HEK293 (cell line): Measurements from ENCODE around the gene EMC6.

Experiments used
- CTCF ChIA-PET: fragments of 350-600 bp; formaldehyde crosslinking; extraction: SDS; loops from one replicate; lab custom pipeline; 2021; ENCODE audit warnings: antibody characterized with exemption; lab: Yijun Ruan, JAX
- POLR2A ChIA-PET: fragments of 300-600 bp; formaldehyde crosslinking; extraction: SDS; loops from one replicate; lab custom pipeline; 2020; ENCODE audit warnings: antibody characterized with exemption, inconsistent platforms; lab: Yijun Ruan, JAX
- H3K27ac ChIP-seq: fragments of 200-500 bp; sonication (Bioruptor generic); 2 replicates; pipeline ENCODE4 v1.5.1; 2014; ENCODE audit warnings: low read depth, low read length, control low read depth, inconsistent platforms; ENCODE audit errors: extremely low read depth
- H3K36me3 ChIP-seq, 2 experiments: fragments of 200-500 bp in 1 of 2; sonication (Bioruptor generic) in 1 of 2; 1 replicate in 1 of 2; 2 replicates in 1 of 2; pipeline ENCODE4 v1.5.1; 2014 to 2017; ENCODE audit warnings: inconsistent platforms in 2 of 2, low read length in 2 of 2; ENCODE audit not compliant: control insufficient read depth in 2 of 2, insufficient read depth in 1 of 2
- H3K4me1 ChIP-seq: fragments of 200-500 bp; sonication (Bioruptor generic); 2 replicates; pipeline ENCODE4 v1.5.1; 2014; ENCODE audit warnings: mild to moderate bottlenecking, low read length, inconsistent platforms; ENCODE audit not compliant: control insufficient read depth, insufficient read depth
- H3K4me3 ChIP-seq: 2 replicates; pipeline ENCODE4 v1.5.1; 2011; ENCODE audit warnings: low read depth, mild to moderate bottlenecking, control low read depth, low read length, moderate library complexity
- H3K9me3 ChIP-seq: fragments of 200-500 bp; sonication (Bioruptor generic); 2 replicates; pipeline ENCODE4 v1.5.1; 2014; ENCODE audit warnings: low read depth, low read length, inconsistent platforms; ENCODE audit not compliant: control insufficient read depth, insufficient read depth
- CTCF ChIP-seq: fragments of 450-650 bp; formaldehyde crosslinking; IDR thresholded peaks from 2 replicates; pipeline ENCODE4 v1.5.1; 2016; ENCODE audit warnings: missing biosample characterization, missing genetic modification characterization
- MEIS1 ChIP-seq: sonication (generic); formaldehyde crosslinking; IDR thresholded peaks from 2 replicates; pipeline ENCODE4 v1.8.1; 2022; ENCODE audit warnings: missing genetic modification reagents, mild to moderate bottlenecking, borderline replicate concordance
- PBX3 ChIP-seq: sonication (generic); formaldehyde crosslinking; IDR thresholded peaks from 2 replicates; pipeline ENCODE4 v1.8.1; 2022; ENCODE audit warnings: mild to moderate bottlenecking, moderate library complexity, missing genetic modification reagents
- RBAK ChIP-seq: fragments of 450-650 bp; formaldehyde crosslinking; IDR thresholded peaks from 2 replicates; pipeline ENCODE4 v1.5.1; 2016; ENCODE audit warnings: missing biosample characterization, missing genetic modification characterization
- SCRT1 ChIP-seq: fragments of 450-650 bp; formaldehyde crosslinking; IDR thresholded peaks from 2 replicates; pipeline ENCODE4 v1.5.1; 2016; ENCODE audit warnings: missing biosample characterization, missing genetic modification characterization, borderline replicate concordance
- SCRT2 ChIP-seq: fragments of 450-650 bp; formaldehyde crosslinking; IDR thresholded peaks from 2 replicates; pipeline ENCODE4 v1.5.1; 2016; ENCODE audit warnings: missing biosample characterization, missing genetic modification characterization
- TCF7L2 ChIP-seq: IDR thresholded peaks from 2 replicates; pipeline ENCODE4 v1.6.1; 2011; ENCODE audit warnings: low read depth, mild to moderate bottlenecking, inconsistent platforms, low read length, moderate library complexity, borderline replicate concordance
- ZBTB10 ChIP-seq: fragments of 450-650 bp; formaldehyde crosslinking; IDR thresholded peaks from 2 replicates; pipeline ENCODE4 v1.5.1; 2016; ENCODE audit warnings: missing biosample characterization, missing genetic modification characterization
- ZEB2 ChIP-seq: fragments of 450-650 bp; formaldehyde crosslinking; IDR thresholded peaks from 2 replicates; pipeline ENCODE4 v1.5.1; 2016; ENCODE audit warnings: missing biosample characterization, missing genetic modification characterization
- ZNF146 ChIP-seq: fragments of 450-650 bp; formaldehyde crosslinking; IDR thresholded peaks from 2 replicates; pipeline ENCODE4 v1.5.1; 2016; ENCODE audit warnings: missing biosample characterization, missing genetic modification characterization
- ZNF324 ChIP-seq: fragments of 450-650 bp; formaldehyde crosslinking; IDR thresholded peaks from 2 replicates; pipeline ENCODE4 v1.5.1; 2016; ENCODE audit warnings: missing biosample characterization, missing genetic modification characterization
- ZNF350 ChIP-seq: fragments of 450-650 bp; formaldehyde crosslinking; IDR thresholded peaks from 2 replicates; pipeline ENCODE4 v1.5.0; 2017; ENCODE audit warnings: missing biosample characterization, mild to moderate bottlenecking, missing genetic modification characterization
- ZNF354C ChIP-seq: fragments of 450-650 bp; formaldehyde crosslinking; IDR thresholded peaks from 2 replicates; pipeline ENCODE4 v1.5.1; 2016; ENCODE audit warnings: missing biosample characterization, missing genetic modification characterization, low read depth, borderline replicate concordance
- ZNF362 ChIP-seq: fragments of 450-650 bp; formaldehyde crosslinking; IDR thresholded peaks from 2 replicates; pipeline ENCODE4 v1.5.1; 2016; ENCODE audit warnings: missing biosample characterization, missing genetic modification characterization
- ZNF366 ChIP-seq: fragments of 450-650 bp; formaldehyde crosslinking; conservative IDR thresholded peaks from 2 replicates; pipeline ENCODE4 v1.5.1; 2016; ENCODE audit warnings: missing biosample characterization, missing genetic modification characterization
- ZNF473 ChIP-seq: fragments of 450-650 bp; formaldehyde crosslinking; IDR thresholded peaks from 2 replicates; pipeline ENCODE4 v1.5.1; 2017; ENCODE audit warnings: missing biosample characterization, missing genetic modification characterization
- ZNF488 ChIP-seq: fragments of 450-650 bp; formaldehyde crosslinking; IDR thresholded peaks from 2 replicates; pipeline ENCODE4 v1.5.1; 2016; ENCODE audit warnings: missing biosample characterization, missing genetic modification characterization
- ZNF510 ChIP-seq: fragments of 450-650 bp; formaldehyde crosslinking; IDR thresholded peaks from 2 replicates; pipeline ENCODE4 v1.5.1; 2018; ENCODE audit warnings: mild to moderate bottlenecking, missing genetic modification characterization, missing biosample characterization; ENCODE audit not compliant: insufficient replicate concordance
- ZNF626 ChIP-seq: fragments of 450-650 bp; sonication (Bioruptor Pico); formaldehyde crosslinking; IDR thresholded peaks from 2 replicates; pipeline ENCODE4 v1.5.1; 2018; ENCODE audit warnings: missing biosample characterization, missing genetic modification characterization, inconsistent platforms
- ZNF837 ChIP-seq: fragments of 450-650 bp; formaldehyde crosslinking; IDR thresholded peaks from 2 replicates; pipeline ENCODE4 v1.5.1; 2016; ENCODE audit warnings: missing biosample characterization, missing genetic modification characterization
- ZSCAN5A ChIP-seq: fragments of 450-650 bp; formaldehyde crosslinking; IDR thresholded peaks from 2 replicates; pipeline ENCODE4 v1.5.1; 2016; ENCODE audit warnings: missing biosample characterization, missing genetic modification characterization
- ZXDB ChIP-seq: fragments of 450-650 bp; formaldehyde crosslinking; IDR thresholded peaks from 2 replicates; pipeline ENCODE4 v1.5.1; 2016; ENCODE audit warnings: missing biosample characterization, missing genetic modification characterization

The EMC6 gene

GRCh38 chr17:3621146-3621720 is 47.4 kb upstream of the EMC6 start:
- Histone ChIP-seq H3K36me3 (peaks cover 69 to 83% of the 10 kb centered on the region in 2 experiments), H3K9me3 (no peaks in the 10 kb centered on the region), H3K4me1 (no peaks in the 10 kb centered on the region), H3K4me3 (no peak overlapping the region), H3K27ac (no peak overlapping the region)
- CTCF ChIA-PET = no interaction called here
- no peak for TF ChIP-seq RBAK
- TF ChIP-seq ZNF366 (tag by site-specific recombination) = peak; percentile 73
- no peak for TF ChIP-seq ZNF146 (tag by site-specific recombination)
- POLR2A ChIA-PET = interaction anchor here (0.8 to 1.3 kb wide), 2 partner anchors 15 to 18 kb away, joined by 3 read pairs; partner anchors contain the start of genes CTNS and SHPK

GRCh38 chr17:3622977-3623594 is 45.5 kb upstream of the EMC6 start:
- ChIA-PET POLR2A (interaction anchor here (0.7 kb wide), 1 partner anchor 88 kb away, joined by 3 read pairs; no protein-coding TSS in a partner anchor), CTCF (no interaction called here)
- Histone ChIP-seq H3K4me3 (no peak overlapping the region), H3K4me1 (no peaks in the 10 kb centered on the region), H3K9me3 (no peaks in the 10 kb centered on the region), H3K36me3 (peaks cover 62 to 82% of the 10 kb centered on the region in 2 experiments), H3K27ac (no peak overlapping the region)
- TF ChIP-seq ZXDB (no peak), ZBTB10 (tag by site-specific recombination) (no peak), CTCF (tag by site-specific recombination) (no peak), MEIS1 (CRISPR knock-in tag) (no peak), ZNF837 (tag by site-specific recombination) (no peak), ZNF350 (tag by site-specific recombination) (no peak), ZNF488 (tag by site-specific recombination) (no peak), ZSCAN5A (no peak), ZEB2 (tag by site-specific recombination) (no peak), ZNF626 (tag by site-specific recombination) (no peak), TCF7L2 (no peak), ZNF354C (tag by site-specific recombination) (no peak), SCRT2 (tag by site-specific recombination) (no peak), ZNF473 (tag by site-specific recombination) (no peak), SCRT1 (tag by site-specific recombination) (no peak), ZNF510 (tag by site-specific recombination) (no peak), ZNF366 (tag by site-specific recombination) (no peak), PBX3 (CRISPR knock-in tag) (no peak), ZNF324 (tag by site-specific recombination) (no peak), ZNF362 (tag by site-specific recombination) (no peak)
